GM12892 (cell line): ENCODE measurements around the gene TMEM82.

Experiments
- POLR2A ChIP-seq: IDR thresholded peaks from 2 replicates; pipeline ENCODE4 v1.6.1; 2011; ENCODE audit warnings: low read depth, low read length, control low read depth
- POLR2AphosphoS5 ChIP-seq: IDR thresholded peaks from 2 replicates; pipeline ENCODE4 v1.6.1; 2011; ENCODE audit warnings: low read depth, low read length, control low read depth

DNA sequence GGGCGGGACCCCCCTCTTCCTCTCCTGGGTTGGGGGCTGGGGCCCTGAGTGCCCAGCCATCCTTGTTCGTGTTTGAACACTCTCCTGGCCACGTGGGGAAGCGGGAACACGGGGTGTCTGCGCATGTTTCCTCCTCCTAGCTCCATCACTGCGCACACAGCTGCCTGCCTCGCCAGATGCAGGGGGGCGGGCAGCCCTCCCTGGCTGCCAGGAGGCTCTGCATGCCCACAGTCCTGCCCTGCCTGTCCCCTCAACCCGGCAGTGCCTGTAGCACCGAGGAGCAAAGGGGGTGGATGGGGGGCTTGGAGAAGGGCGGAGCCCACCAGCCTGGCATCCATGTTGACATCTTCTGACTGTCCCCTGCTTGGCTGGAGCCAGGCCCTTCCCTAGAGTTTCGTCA lies 8.0 kb upstream of the TMEM82 start:
- no peak for TF ChIP-seq POLR2AphosphoS5
- no peak for TF ChIP-seq POLR2A
